ENCODE results near the gene ESYT1.

GRCh38 chr12:56119361-56119796 is 8.7 kb upstream of the ESYT1 start:
- TF ChIP-seq CTCF (tag by site-specific recombination; IDR thresholded peaks at IDR 0.05) (peak; percentile 91), ZNF623 (tag by site-specific recombination; IDR thresholded peaks at IDR 0.05) (no peak), ZEB2 (tag by site-specific recombination; IDR thresholded peaks at IDR 0.05) (no peak), ZBTB8A (tag by site-specific recombination; IDR thresholded peaks at IDR 0.05) (no peak), ZSCAN16 (tag by site-specific recombination; IDR thresholded peaks at IDR 0.05) (no peak), ZNF501 (tag by site-specific recombination; IDR thresholded peaks at IDR 0.05) (no peak)
